Pancreas (tissue), 10 donors: Measurements from ENCODE around the gene CACNA1C. TPM values are rescaled to one million over a fixed set of nuclear protein-coding genes. Genes with fewer than 3 reads are reported as not detected.

ENCODE experiments used
- ATAC-seq, 4 donors: fragments of 200-7000 bp; cut with Tn5 transposase; one replicate each; pipeline versions ENCODE4 v1.8.0 to v1.9.1; 2020; ENCODE audit warnings: mild to moderate bottlenecking in 4 of 4, moderate library complexity in 4 of 4
- DNase-seq, 6 donors: peaks; one replicate each; pipeline ENCODE4 v3.0.0-alpha.2; 2020
- FAIRE-seq: peaks from 2 replicates; lab custom pipeline; 2012; peaks lifted over from hg19 to GRCh38; lab: Jason Lieb, UNC
- H3K27ac ChIP-seq, 4 donors: fragments of 200-600 bp; sonication (generic); 1 replicate in 3 of 4; 2 replicates in 1 of 4; pipeline versions ENCODE4 v1.5.0 to v1.8.0; 2020
- H3K27me3 ChIP-seq, 4 donors: fragments of 200-600 bp; one replicate each; pipeline ENCODE4 v1.8.0; 2021
- H3K36me3 ChIP-seq, 3 donors: fragments of 200-600 bp; sonication (generic) in 1 of 3; one replicate each; pipeline versions ENCODE4 v1.5.0 to v1.8.0; 2020 to 2021
- H3K4me1 ChIP-seq, 3 donors: fragments of 200-600 bp; one replicate each; pipeline ENCODE4 v1.8.0; 2021
- H3K4me3 ChIP-seq, 4 donors: fragments of 200-600 bp; sonication (generic) in 2 of 4; one replicate each; pipeline versions ENCODE4 v1.5.0 to v1.8.0; 2020 to 2021
- H3K9me3 ChIP-seq, 4 donors: fragments of 200-600 bp; one replicate each; pipeline ENCODE4 v1.8.0; 2021
- WGBS, 2 donors: extraction: QIAGEN DNeasy Blood & Tissue Kit; methylation state at CpG; one replicate each; pipeline ENCODE4 v1.1.7; 2013; 5-methylcytosine and 5-hydroxymethylcytosine counted together
- intact Hi-C, 3 donors: fragments of 100-400 bp; cut with DNase I; formaldehyde crosslinking; loops; one replicate each; pipeline versions ENCODE4 v1.11.1 to v1.14.2; 2022
- polyA plus RNA-seq, 2 donors: library from polyadenylated mRNA; stranded (reverse); fragments of 200-250 nt; gene quantifications; one replicate each; pipeline ENCODE4 v1.2.3, GENCODE V29; 2013
- total RNA-seq, 6 donors: library from RNA; stranded (reverse); fragmentation: NEBNext Ultra II Directional in 4 of 6; extraction: Animal tissue kit (Norgen Biotek cat#: 25700) in 4 of 6; gene quantifications; one replicate each; pipeline versions ENCODE4 v1.2.1 to v1.2.4, GENCODE V29; 2021 to 2023
- TF ChIP-seq, protein P1 (sequence below), 4 donors: fragments of 200-600 bp; sonication (generic) in 3 of 4; IDR thresholded peaks; one replicate each; pipeline versions ENCODE4 v1.5.0 to v1.8.0; 2021; ENCODE audit warnings: antibody characterized with exemption in 4 of 4
- donor health status: healthy with polysubstance abuse.
- donor health status: DM: no; HTN: no; CAD: no; lungs with moderate emphysema.
- donor health status: DM: no; HTN: no; CAD: no.
- donor health status: control.
- donor health status: control.
- donor health status: Bipolar disorder and iron deficiency.
- donor health status: DM: yes; HTN: yes; CAD: no.
- donor health status: DM: no; HTN: no; CAD: no.
- donor health status: DM: no; HTN: no; CAD: no.
- donor health status: DM: yes; HTN: yes; CAD: no.

CACNA1C gene
- total and polyA plus RNA-seq, 8 donors: 1.2 to 3.8 (median 2.3) TPM

DNA sequence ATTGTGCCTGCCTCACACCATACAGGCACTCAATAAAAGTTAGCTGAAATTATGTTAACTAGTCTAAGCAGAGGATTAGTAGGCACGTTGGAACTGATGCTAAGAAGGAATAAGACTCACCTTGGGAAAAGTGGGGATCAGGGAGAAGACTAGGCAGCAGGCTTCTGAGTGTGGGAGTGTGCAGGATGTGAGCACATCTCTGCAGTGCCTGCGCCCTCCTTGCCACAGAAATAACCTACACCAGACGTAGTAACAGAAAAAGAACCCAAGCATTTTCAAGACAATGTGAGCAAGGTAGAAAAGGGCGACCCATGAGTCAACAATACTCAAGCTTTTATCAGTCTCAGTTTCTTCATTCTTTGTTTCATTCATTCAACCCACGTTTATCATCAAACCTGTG, 113.9 kb downstream of the CACNA1C start:
- Histone ChIP-seq H3K9me3 (no peaks in the 10 kb centered on the region), H3K27me3 (no peaks in the 10 kb centered on the region), H3K4me3 (no peak overlapping the region), H3K4me1 (no peaks in the 10 kb centered on the region), H3K36me3 (no peaks in the 10 kb centered on the region), H3K27ac (no peak overlapping the region)
- TF ChIP-seq, protein P1, sequence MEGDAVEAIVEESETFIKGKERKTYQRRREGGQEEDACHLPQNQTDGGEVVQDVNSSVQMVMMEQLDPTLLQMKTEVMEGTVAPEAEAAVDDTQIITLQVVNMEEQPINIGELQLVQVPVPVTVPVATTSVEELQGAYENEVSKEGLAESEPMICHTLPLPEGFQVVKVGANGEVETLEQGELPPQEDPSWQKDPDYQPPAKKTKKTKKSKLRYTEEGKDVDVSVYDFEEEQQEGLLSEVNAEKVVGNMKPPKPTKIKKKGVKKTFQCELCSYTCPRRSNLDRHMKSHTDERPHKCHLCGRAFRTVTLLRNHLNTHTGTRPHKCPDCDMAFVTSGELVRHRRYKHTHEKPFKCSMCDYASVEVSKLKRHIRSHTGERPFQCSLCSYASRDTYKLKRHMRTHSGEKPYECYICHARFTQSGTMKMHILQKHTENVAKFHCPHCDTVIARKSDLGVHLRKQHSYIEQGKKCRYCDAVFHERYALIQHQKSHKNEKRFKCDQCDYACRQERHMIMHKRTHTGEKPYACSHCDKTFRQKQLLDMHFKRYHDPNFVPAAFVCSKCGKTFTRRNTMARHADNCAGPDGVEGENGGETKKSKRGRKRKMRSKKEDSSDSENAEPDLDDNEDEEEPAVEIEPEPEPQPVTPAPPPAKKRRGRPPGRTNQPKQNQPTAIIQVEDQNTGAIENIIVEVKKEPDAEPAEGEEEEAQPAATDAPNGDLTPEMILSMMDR (IDR thresholded peaks at IDR 0.05): no peak
- no peak for FAIRE-seq
- DNase-seq: no peak
- ATAC-seq: no peak
- 49 to 59% methylated on average over 5 of the region's 5 CpGs for WGBS, 2 donors
- intact Hi-C loops: no loop called here

DNA sequence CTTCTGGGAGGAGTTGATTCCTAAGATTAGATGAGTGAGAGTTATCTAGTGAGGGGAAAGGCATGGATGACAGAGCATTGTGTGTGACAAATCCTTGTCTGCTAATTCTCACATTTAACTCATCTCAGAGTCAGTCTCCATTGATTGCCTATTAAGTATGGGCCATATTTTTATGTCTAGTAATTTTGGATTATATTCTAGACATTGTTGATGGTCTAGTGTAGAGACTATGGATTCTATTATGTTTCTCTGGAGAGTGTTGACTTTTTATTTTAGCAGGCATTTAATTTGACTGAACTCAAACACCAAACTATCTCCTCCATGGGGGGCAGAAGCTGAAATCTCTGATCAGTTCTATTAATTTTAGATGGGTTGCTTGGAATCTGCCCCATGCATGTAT, 114.4 kb downstream of the CACNA1C start:
- Histone ChIP-seq H3K36me3 (no peaks in the 10 kb centered on the region), H3K27ac (no peak overlapping the region), H3K9me3 (no peaks in the 10 kb centered on the region), H3K4me1 (no peaks in the 10 kb centered on the region), H3K27me3 (no peaks in the 10 kb centered on the region), H3K4me3 (no peak overlapping the region)
- TF ChIP-seq, protein P1 (IDR thresholded peaks at IDR 0.05): no peak
- intact Hi-C loops: no loop called here
- FAIRE-seq (no peak), ATAC-seq (no peak), DNase-seq (no peak)

GRCh38 chr12:2168808-2169207, 116.0 kb downstream of the CACNA1C start:
- Histone ChIP-seq H3K4me1 (no peaks in the 10 kb centered on the region), H3K36me3 (no peaks in the 10 kb centered on the region), H3K4me3 (no peak overlapping the region), H3K27ac (no peak overlapping the region), H3K27me3 (no peaks in the 10 kb centered on the region), H3K9me3 (no peaks in the 10 kb centered on the region)
- TF ChIP-seq, protein P1 (IDR thresholded peaks at IDR 0.05): no peak
- 63 to 76% methylated on average over 6 of the region's 6 CpGs for WGBS, 2 donors
- FAIRE-seq: no peak
- no peak for DNase-seq
- intact Hi-C loops: no loop called here
- ATAC-seq: peak in 2 of 4 donors; percentile 78 to 81

- Histone ChIP-seq H3K27me3 (no peaks in the 10 kb centered on the region), H3K4me1 (no peaks in the 10 kb centered on the region), H3K27ac (no peak overlapping the region), H3K36me3 (no peaks in the 10 kb centered on the region), H3K4me3 (no peak overlapping the region), H3K9me3 (no peaks in the 10 kb centered on the region)
- ATAC-seq: no peak
- intact Hi-C loops: no loop called here
- no peak for FAIRE-seq
- WGBS, 2 donors: 66% methylated on average over 4 of the region's 4 CpGs
- TF ChIP-seq, protein P1 (IDR thresholded peaks at IDR 0.05): no peak
- DNase-seq: no peak
These were observed 116.7 kb downstream of the CACNA1C start for GRCh38 chr12:2169489-2169888.

DNA sequence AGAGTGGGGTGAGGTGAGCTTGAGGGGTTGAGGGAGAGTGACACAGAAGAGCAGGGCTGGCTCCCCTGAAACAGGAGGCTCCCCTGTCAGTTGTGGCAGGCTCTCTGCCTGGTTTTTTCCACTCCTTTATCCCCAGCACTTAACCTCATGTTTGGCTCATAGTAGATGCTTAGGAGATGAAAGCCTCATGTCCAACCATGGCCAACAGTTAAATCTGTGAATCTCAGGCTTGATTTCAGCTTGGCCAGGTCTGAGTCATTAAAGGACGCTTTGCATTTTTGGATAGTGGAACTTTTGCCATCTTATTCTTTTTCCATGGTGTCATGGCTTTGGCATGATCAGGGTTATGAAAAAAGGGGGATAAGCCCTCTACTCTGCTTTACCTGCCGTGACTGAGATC, 117.2 kb downstream of the CACNA1C start:
- H3K9me3 ChIP-seq: no peaks in the 10 kb centered on the region
- H3K27ac ChIP-seq: no peak overlapping the region
- no peaks in the 10 kb centered on the region for H3K27me3 ChIP-seq
- no peak for FAIRE-seq
- intact Hi-C loops: no loop called here
- ATAC-seq: no peak
- WGBS, 2 donors: 89% methylated on average over 2 of the region's 2 CpGs
- H3K36me3 ChIP-seq: no peaks in the 10 kb centered on the region
- H3K4me1 ChIP-seq: no peaks in the 10 kb centered on the region
- no peak for DNase-seq
- no peak overlapping the region for H3K4me3 ChIP-seq
- TF ChIP-seq, protein P1 (IDR thresholded peaks at IDR 0.05): no peak
